A549 (cell line): ENCODE data around the gene ADH4. TPM values are rescaled to one million over a fixed set of nuclear protein-coding genes. Genes with fewer than 3 reads are reported as not detected.

ENCODE experiments used
- polyA plus RNA-seq, 4 experiments: library from polyadenylated mRNA; depleted of rRNA in 3 of 4; stranded (reverse); fragments of >200 nt; fragmentation: RNase III in 1 of 4; extraction: RNeasy Plus Mini Kit Qiagen cat#74134 plus additional on column Dnase treatment in 1 of 4; gene quantifications; 2 replicates in 3 of 4; 3 replicates in 1 of 4; pipeline ENCODE4 v1.2.3, GENCODE V29; 2011 to 2017

Gene ADH4
- polyA plus RNA-seq, 2 of the 4 experiments (the other 2 are of a cell fraction) = 0.16 TPM; not detected in 1

Other genes starting within 250 kb of the ADH4 start
- gene EIF4E, start 215.2 kb downstream of the ADH4 start, polyA plus RNA-seq (2011; rRNA removed) = 77.1 and 147 TPM in 2 replicates
- 150 to 165 TPM (median 151 TPM) in 3 replicates for gene EIF4E, start 215.2 kb downstream of the ADH4 start, polyA plus RNA-seq (2017; fragmentation: RNase III; extraction: RNeasy Plus Mini Kit Qiagen cat#74134 plus additional on column Dnase treatment)
- 76.8 and 106 TPM in 2 replicates for gene METAP1, start 148.6 kb downstream of the ADH4 start, polyA plus RNA-seq (2011; rRNA removed)
- gene METAP1, start 148.6 kb downstream of the ADH4 start, polyA plus RNA-seq (2017; fragmentation: RNase III; extraction: RNeasy Plus Mini Kit Qiagen cat#74134 plus additional on column Dnase treatment) = 60.6 to 68.2 TPM (median 64.5 TPM) in 3 replicates
- gene ADH5, start 55.5 kb downstream of the ADH4 start, polyA plus RNA-seq (2011; rRNA removed) = 134 and 152 TPM in 2 replicates
- gene ADH5, start 55.5 kb downstream of the ADH4 start, polyA plus RNA-seq (2017; fragmentation: RNase III; extraction: RNeasy Plus Mini Kit Qiagen cat#74134 plus additional on column Dnase treatment) = 118 to 124 TPM (median 120 TPM) in 3 replicates
- 0.72 and 0.90 TPM in 2 replicates for gene ADH6, start 74.9 kb upstream of the ADH4 start, polyA plus RNA-seq (2011; rRNA removed)
- gene ADH6, start 74.9 kb upstream of the ADH4 start, polyA plus RNA-seq (2017; fragmentation: RNase III; extraction: RNeasy Plus Mini Kit Qiagen cat#74134 plus additional on column Dnase treatment) = 0.12 to 0.16 TPM in 2 of 3 replicates, not detected in the other
- gene ADH1A, start 146.7 kb upstream of the ADH4 start, polyA plus RNA-seq (2011; rRNA removed) = not detected in 2 replicates
- not detected in 3 replicates for gene ADH1A, start 146.7 kb upstream of the ADH4 start, polyA plus RNA-seq (2017; fragmentation: RNase III; extraction: RNeasy Plus Mini Kit Qiagen cat#74134 plus additional on column Dnase treatment)
- gene ADH1B, start 177.1 kb upstream of the ADH4 start, polyA plus RNA-seq (2011; rRNA removed) = not detected in 2 replicates
- gene ADH1B, start 177.1 kb upstream of the ADH4 start, polyA plus RNA-seq (2017; fragmentation: RNase III; extraction: RNeasy Plus Mini Kit Qiagen cat#74134 plus additional on column Dnase treatment) = not detected in 3 replicates
- gene ADH1C, start 208.4 kb upstream of the ADH4 start, polyA plus RNA-seq (2011; rRNA removed) = not detected in 2 replicates
- gene ADH1C, start 208.4 kb upstream of the ADH4 start, polyA plus RNA-seq (2017; fragmentation: RNase III; extraction: RNeasy Plus Mini Kit Qiagen cat#74134 plus additional on column Dnase treatment) = not detected in 3 replicates